Epithelial cell of alveolus of lung (primary cell): Measurements from ENCODE around the gene UCP2. TPM values are rescaled to one million over a fixed set of nuclear protein-coding genes. Genes with fewer than 3 reads are reported as not detected.

Source experiments
- total RNA-seq: library from RNA; depleted of rRNA; stranded (reverse); fragments of >200 nt; gene quantifications from 2 replicates; pipeline ENCODE4 v1.2.1, GENCODE V29; 2015

UCP2 gene, protein sequence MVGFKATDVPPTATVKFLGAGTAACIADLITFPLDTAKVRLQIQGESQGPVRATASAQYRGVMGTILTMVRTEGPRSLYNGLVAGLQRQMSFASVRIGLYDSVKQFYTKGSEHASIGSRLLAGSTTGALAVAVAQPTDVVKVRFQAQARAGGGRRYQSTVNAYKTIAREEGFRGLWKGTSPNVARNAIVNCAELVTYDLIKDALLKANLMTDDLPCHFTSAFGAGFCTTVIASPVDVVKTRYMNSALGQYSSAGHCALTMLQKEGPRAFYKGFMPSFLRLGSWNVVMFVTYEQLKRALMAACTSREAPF
- total RNA-seq = 2.1 and 7.2 TPM in 2 replicates

DNA sequence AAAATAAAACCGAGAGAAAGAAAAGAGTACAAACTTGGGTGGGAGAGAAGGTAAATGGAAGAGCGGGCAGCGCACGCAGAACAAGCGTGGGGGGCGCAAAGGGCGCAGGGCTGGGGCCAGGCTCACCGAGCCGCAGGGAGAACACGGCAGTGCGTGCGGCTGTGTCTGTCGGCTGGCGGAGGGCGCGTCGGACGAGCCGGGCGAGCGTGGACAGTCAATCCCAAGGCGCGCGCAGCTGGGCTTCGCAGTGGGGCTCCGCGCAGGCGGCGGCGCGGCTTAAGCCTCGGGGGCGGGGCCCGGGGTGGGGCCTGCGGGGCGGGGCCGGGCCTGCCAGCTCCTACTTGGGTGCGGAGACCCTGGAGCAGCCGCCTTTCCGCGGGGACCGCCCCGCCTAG is at the start of gene UCP2:
Gene UCP2 (minus strand): TSS at position 249 of the 395 bp plus-strand sequence. CDS start 4,465 bp downstream, outside the sequence.

DNA sequence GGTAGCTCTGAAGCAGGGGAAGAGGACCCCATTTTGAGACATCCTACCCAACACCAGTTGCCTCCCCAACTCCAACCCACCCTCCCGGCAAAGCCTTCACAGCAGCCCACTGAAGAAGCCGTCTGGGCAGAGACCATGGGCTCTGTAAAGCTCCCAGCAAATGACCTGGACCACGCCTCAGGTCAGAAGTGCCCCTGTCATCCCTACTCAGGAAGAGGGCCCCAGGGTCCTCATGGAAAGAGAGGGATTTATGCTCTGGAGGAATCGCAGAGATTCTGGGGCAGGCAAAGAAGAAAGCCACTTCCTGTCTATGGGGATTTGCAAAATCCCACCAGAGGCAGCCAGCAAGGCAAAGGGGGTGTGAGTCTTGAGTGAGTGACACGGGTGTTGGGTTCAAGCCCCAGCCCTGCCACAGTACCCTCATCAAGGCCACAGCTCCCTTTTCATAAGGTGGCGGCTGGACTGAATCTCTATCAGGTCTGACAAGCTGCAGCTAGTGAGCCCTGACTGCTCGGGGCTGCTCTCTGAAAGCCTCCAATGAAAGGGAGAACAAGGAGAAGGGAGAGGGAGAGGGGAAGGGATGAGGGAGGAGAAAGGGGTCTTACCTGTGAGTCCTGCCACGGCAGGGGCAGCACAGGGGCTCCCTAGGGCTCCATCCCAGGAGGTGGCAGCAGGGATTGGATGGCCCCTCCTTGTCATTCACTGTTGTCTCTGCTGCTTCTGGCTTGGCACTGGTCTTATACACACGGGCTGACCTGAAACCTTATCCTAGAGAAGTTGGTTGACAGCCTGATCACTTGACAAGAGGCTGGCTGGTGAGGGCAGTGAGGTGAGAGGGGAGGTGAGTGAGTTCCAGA is 26.0 kb upstream of the UCP2 start, which contains the start of gene UCP3:
Gene UCP3 (minus strand): TSS at position 713 of the 857 bp plus-strand sequence. CDS start 2,043 bp downstream, outside the sequence.

DNA sequence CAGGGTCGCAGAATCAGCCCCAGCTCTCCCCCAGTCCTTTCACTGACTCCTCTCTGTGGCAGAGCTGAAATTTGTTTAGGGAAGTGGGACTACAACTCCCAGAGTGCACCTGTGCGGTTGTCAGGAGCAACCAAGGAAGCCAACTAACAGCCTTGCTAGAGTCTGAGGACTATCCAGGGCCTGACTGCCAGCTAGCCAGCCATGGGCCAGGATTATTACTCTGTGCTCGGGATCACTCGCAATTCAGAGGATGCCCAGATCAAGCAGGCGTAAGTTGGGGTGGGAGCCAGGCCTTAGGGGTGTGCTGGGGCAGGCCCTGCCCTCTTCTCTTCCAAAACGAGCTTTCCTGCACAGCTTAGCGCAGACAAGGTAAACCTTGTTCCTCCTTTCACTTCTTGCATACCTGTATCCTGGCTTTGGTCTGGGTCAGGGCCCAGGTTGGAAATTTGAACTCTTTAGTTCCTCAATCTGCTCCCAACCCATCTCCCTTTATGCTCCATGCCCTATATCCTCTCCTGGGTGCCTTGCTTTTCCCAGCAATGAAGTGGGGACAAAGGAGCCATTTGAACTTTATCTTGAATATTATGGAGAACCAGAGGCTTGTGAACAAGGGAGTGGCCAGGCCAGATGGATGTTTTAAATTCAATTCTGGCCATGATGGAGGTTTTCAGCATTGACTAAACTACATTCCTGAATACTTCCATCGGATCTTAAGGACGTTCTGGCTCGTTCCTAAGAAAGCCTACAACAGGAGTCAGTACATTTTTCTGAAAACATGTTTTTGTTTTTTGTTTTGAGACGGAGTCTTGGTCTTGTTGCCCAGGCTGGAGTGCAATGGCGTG is 31.6 kb downstream of the UCP2 start, which contains the start of gene DNAJB13:
Gene DNAJB13 (plus strand): TSS at position 158 of the 842 bp plus-strand sequence. CDS start 44 bp downstream, at position 202.

Other genes with a start within 250 kb of the UCP2 start
- 111 and 125 TPM in 2 replicates for gene RAB6A, start 221.8 kb downstream of the UCP2 start, total RNA-seq
- 24.0 and 28.3 TPM in 2 replicates for gene MRPL48, start 195.0 kb downstream of the UCP2 start, total RNA-seq
- gene COA4, start 106.0 kb downstream of the UCP2 start, total RNA-seq = 73.5 and 84.3 TPM in 2 replicates
- 10.0 and 12.7 TPM in 2 replicates for gene PAAF1, start 105.8 kb downstream of the UCP2 start, total RNA-seq
- gene DNAJB13, start 31.8 kb downstream of the UCP2 start, total RNA-seq = not detected in 2 replicates
- gene UCP3, start 26.2 kb upstream of the UCP2 start, total RNA-seq = 0.26 and 0.64 TPM in 2 replicates
- gene C2CD3, start 188.2 kb upstream of the UCP2 start, total RNA-seq = 5.9 and 11.3 TPM in 2 replicates
- gene PPME1, start 188.4 kb upstream of the UCP2 start, total RNA-seq = 30.2 and 41.1 TPM in 2 replicates